ENCODE results near the gene PPP1R12B. TPM values are rescaled to one million over a fixed set of nuclear protein-coding genes. Genes with fewer than 3 reads are reported as not detected.
"Not testable (repeated sequence)": the region's sequence is repeated elsewhere in the genome, so short reads cannot be mapped to it uniquely, and the experiment has no call there.

PPP1R12B gene
- total RNA-seq, 1 donor from 2014 or later: 404 TPM

GRCh38 chr1:202357506-202357905 is 9.0 kb downstream of the PPP1R12B start:
- H3K27me3 ChIP-seq: no peaks in the 10 kb centered on the region
- no peak for TF ChIP-seq CTCF (IDR thresholded peaks at IDR 0.05)
- no peaks in the 10 kb centered on the region for H3K4me1 ChIP-seq
- H3K27ac ChIP-seq: no peak overlapping the region
- no peak for DNase-seq (ENCODE audit: low spot score in 2 of 2)
- H3K4me3 ChIP-seq: no peak overlapping the region
- H3K9me3 ChIP-seq: no peaks in the 10 kb centered on the region
- intact Hi-C loops (cut with DNase I): no loop called here
- H3K36me3 ChIP-seq: no peaks in the 10 kb centered on the region

GRCh38 chr1:202361224-202361623 is 12.7 kb downstream of the PPP1R12B start:
- intact Hi-C loops (cut with DNase I): no loop called here
- Histone ChIP-seq H3K27ac (no peak overlapping the region), H3K9me3 (no peaks in the 10 kb centered on the region), H3K36me3 (no peaks in the 10 kb centered on the region), H3K27me3 (no peaks in the 10 kb centered on the region), H3K4me3 (no peak overlapping the region), H3K4me1 (no peaks in the 10 kb centered on the region)
- TF ChIP-seq CTCF (IDR thresholded peaks at IDR 0.05): no peak
- DNase-seq (ENCODE audit: low spot score in 2 of 2): no peak

GRCh38 chr1:202361701-202362100 is 13.2 kb downstream of the PPP1R12B start:
- TF ChIP-seq CTCF (IDR thresholded peaks at IDR 0.05): no peak
- Histone ChIP-seq H3K4me3 (no peak overlapping the region), H3K9me3 (no peaks in the 10 kb centered on the region), H3K27me3 (no peaks in the 10 kb centered on the region), H3K36me3 (no peaks in the 10 kb centered on the region), H3K4me1 (no peaks in the 10 kb centered on the region), H3K27ac (no peak overlapping the region)
- intact Hi-C loops (cut with DNase I): no loop called here
- no peak for DNase-seq (ENCODE audit: low spot score in 2 of 2)

GRCh38 chr1:202362212-202362611 is 13.7 kb downstream of the PPP1R12B start:
- TF ChIP-seq CTCF (IDR thresholded peaks at IDR 0.05): no peak
- no peaks in the 10 kb centered on the region for H3K36me3 ChIP-seq
- intact Hi-C loops (cut with DNase I): no loop called here
- H3K9me3 ChIP-seq: no peaks in the 10 kb centered on the region
- no peak for DNase-seq (ENCODE audit: low spot score in 2 of 2)
- no peaks in the 10 kb centered on the region for H3K27me3 ChIP-seq
- H3K4me3 ChIP-seq: no peak overlapping the region
- H3K27ac ChIP-seq: no peak overlapping the region
- no peaks in the 10 kb centered on the region for H3K4me1 ChIP-seq

GRCh38 chr1:202365092-202365815 is 16.8 kb downstream of the PPP1R12B start:
- Histone ChIP-seq H3K36me3 (no peaks in the 10 kb centered on the region), H3K27ac (peak overlapping the region in 1 of 2 donors; percentile 30), H3K27me3 (no peaks in the 10 kb centered on the region), H3K4me1 (no peaks in the 10 kb centered on the region), H3K4me3 (no peak overlapping the region), H3K9me3 (no peaks in the 10 kb centered on the region)
- no peak for TF ChIP-seq CTCF (IDR thresholded peaks at IDR 0.05)
- intact Hi-C loops (cut with DNase I): no loop called here
- DNase-seq (ENCODE audit: low spot score in 2 of 2): no peak

- no peaks in the 10 kb centered on the region for H3K4me1 ChIP-seq
- TF ChIP-seq CTCF (IDR thresholded peaks at IDR 0.05): no peak
- no peak for DNase-seq (ENCODE audit: low spot score in 2 of 2)
- H3K27me3 ChIP-seq: no peaks in the 10 kb centered on the region
- no peak overlapping the region for H3K4me3 ChIP-seq
- intact Hi-C loops (cut with DNase I): no loop called here
- no peak overlapping the region for H3K27ac ChIP-seq
- no peaks in the 10 kb centered on the region for H3K36me3 ChIP-seq
- no peaks in the 10 kb centered on the region for H3K9me3 ChIP-seq
Measured at GRCh38 chr1:202367271-202367670, 18.8 kb downstream of the PPP1R12B start.

GRCh38 chr1:202370906-202371305 is 22.4 kb downstream of the PPP1R12B start:
- intact Hi-C loops (cut with DNase I); H3K9me3 ChIP-seq; H3K27ac ChIP-seq; H3K4me3 ChIP-seq; DNase-seq (ENCODE audit: low spot score in 2 of 2); H3K4me1 ChIP-seq; H3K36me3 ChIP-seq; H3K27me3 ChIP-seq: not testable (repeated sequence)
